Natural killer cell (primary cell): ENCODE data around the gene NIBAN1. TPM values are rescaled to one million over a fixed set of nuclear protein-coding genes. Genes with fewer than 3 reads are reported as not detected.

ENCODE experiments used
- ATAC-seq, 3 donors: fragments of 150-1000 bp in 2 of 3; fragments of 200-7000 bp in 1 of 3; cut with Tn5 transposase; 1 replicate in 1 of 3; 2 replicates in 2 of 3; pipeline ENCODE4 v1.10.0; 2021; ENCODE audit warnings: mild to moderate bottlenecking in 2 of 3, moderate library complexity in 2 of 3
- DNase-seq, 2 donors: peaks; one replicate each; pipeline versions ENCODE4 v3.0.0 to v3.0.0-alpha.2; 2013 to 2021; ENCODE audit warnings: mixed read lengths in 1 of 2
- H3K27ac ChIP-seq: one replicate; pipeline ENCODE4 v1.5.1; 2013; ENCODE audit warnings: mild to moderate bottlenecking, low read length
- H3K27me3 ChIP-seq: one replicate; pipeline ENCODE4 v1.6.1; 2013; ENCODE audit warnings: low read length; ENCODE audit not compliant: control insufficient read depth, insufficient read depth
- H3K36me3 ChIP-seq: one replicate; pipeline ENCODE4 v1.6.1; 2013; ENCODE audit warnings: low read length; ENCODE audit not compliant: control insufficient read depth, insufficient read depth
- H3K4me1 ChIP-seq: one replicate; pipeline ENCODE4 v1.6.1; 2013; ENCODE audit warnings: low read length; ENCODE audit not compliant: control insufficient read depth, insufficient read depth
- H3K4me3 ChIP-seq: one replicate; pipeline ENCODE4 v1.5.1; 2013; ENCODE audit warnings: low read length
- H3K9me3 ChIP-seq: one replicate; pipeline ENCODE4 v1.6.1; 2013; ENCODE audit warnings: low read length; ENCODE audit not compliant: control insufficient read depth, insufficient read depth
- H3K27ac Mint-ChIP-seq, 2 donors: one replicate each; pipeline ENCODE4 v1.8.0; 2022; ENCODE audit warnings: mild to moderate bottlenecking in 2 of 2, mixed read lengths in 2 of 2, moderate library complexity in 1 of 2
- H3K27me3 Mint-ChIP-seq, 2 donors: one replicate each; pipeline ENCODE4 v1.8.0; 2022; ENCODE audit warnings: low read depth in 2 of 2, mixed read lengths in 2 of 2
- H3K36me3 Mint-ChIP-seq: one replicate; pipeline ENCODE4 v1.8.0; 2022; ENCODE audit warnings: mixed read lengths
- H3K4me1 Mint-ChIP-seq, 2 donors: one replicate each; pipeline ENCODE4 v1.8.0; 2022; ENCODE audit warnings: mixed read lengths in 2 of 2
- H3K4me3 Mint-ChIP-seq: one replicate; pipeline ENCODE4 v1.8.0; 2022; ENCODE audit warnings: mild to moderate bottlenecking, moderate library complexity, mixed read lengths
- H3K9me3 Mint-ChIP-seq, 2 donors: one replicate each; pipeline ENCODE4 v1.8.0; 2022; ENCODE audit warnings: mixed read lengths in 2 of 2
- WGBS: methylation state at CpG from one replicate; pipeline ENCODE4 v1.1.7; 2013; ENCODE audit warnings: missing lambda C conversion rate; ENCODE audit not compliant: insufficient coverage; 5-methylcytosine and 5-hydroxymethylcytosine counted together
- intact Hi-C: fragments of 100-400 bp; cut with micrococcal nuclease; formaldehyde crosslinking; loops from one replicate; pipeline ENCODE4 v1.14.2; 2022
- total RNA-seq, 4 donors: library from RNA; stranded (reverse); fragments of 120-200 nt in 1 of 4; gene quantifications; one replicate each; pipeline versions ENCODE4 v1.2.3 to v1.2.4, GENCODE V29; 2013 to 2022
- TF ChIP-seq, protein P1 (sequence below): fragments of 200-600 bp; IDR thresholded peaks from one replicate; pipeline ENCODE4 v1.8.0; 2022; ENCODE audit warnings: antibody characterized with exemption

NIBAN1 gene
- total RNA-seq, 3 donors from 2014 or later (not counting 1 experiment from before 2014, with no cell fraction given), result 30.9 to 54.1 (median 31.0) TPM

DNA sequence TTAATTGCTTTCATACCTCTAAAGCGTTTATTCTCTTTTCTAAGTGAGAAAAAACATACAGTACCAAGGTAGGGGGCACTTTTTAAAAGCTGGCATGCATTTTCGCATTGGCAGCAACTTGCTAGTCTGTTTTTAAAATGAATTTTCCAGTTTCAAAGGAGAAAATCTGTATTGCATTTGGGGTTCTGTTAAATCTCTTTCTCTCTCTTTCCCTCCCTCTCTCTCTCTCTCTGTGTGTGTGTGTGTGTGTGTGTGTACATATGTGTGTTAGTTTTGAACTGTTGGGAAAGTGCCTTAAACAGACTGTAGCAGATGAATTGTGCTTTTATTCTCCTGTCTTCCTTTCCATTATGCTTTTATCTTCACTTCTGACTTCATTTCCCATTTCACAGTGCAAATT is 7.3 kb downstream of the NIBAN1 start:
- peak overlapping the region in 1 of 2 donors; percentile 56 for H3K27ac Mint-ChIP-seq
- H3K27ac ChIP-seq, result no peak overlapping the region
- DNase-seq, result no peak

GRCh38 chr1:184965944-184966860 is 8.1 kb downstream of the NIBAN1 start:
- Histone ChIP-seq H3K9me3 (no peaks in the 10 kb centered on the region), H3K27me3 (no peaks in the 10 kb centered on the region), H3K36me3 (no peaks in the 10 kb centered on the region), H3K27ac (no peak overlapping the region), H3K4me1 (peaks cover 7% of the 10 kb centered on the region), H3K4me3 (no peak overlapping the region)
- intact Hi-C loops, result no loop called here
- no peak for DNase-seq
- TF ChIP-seq, protein P1, sequence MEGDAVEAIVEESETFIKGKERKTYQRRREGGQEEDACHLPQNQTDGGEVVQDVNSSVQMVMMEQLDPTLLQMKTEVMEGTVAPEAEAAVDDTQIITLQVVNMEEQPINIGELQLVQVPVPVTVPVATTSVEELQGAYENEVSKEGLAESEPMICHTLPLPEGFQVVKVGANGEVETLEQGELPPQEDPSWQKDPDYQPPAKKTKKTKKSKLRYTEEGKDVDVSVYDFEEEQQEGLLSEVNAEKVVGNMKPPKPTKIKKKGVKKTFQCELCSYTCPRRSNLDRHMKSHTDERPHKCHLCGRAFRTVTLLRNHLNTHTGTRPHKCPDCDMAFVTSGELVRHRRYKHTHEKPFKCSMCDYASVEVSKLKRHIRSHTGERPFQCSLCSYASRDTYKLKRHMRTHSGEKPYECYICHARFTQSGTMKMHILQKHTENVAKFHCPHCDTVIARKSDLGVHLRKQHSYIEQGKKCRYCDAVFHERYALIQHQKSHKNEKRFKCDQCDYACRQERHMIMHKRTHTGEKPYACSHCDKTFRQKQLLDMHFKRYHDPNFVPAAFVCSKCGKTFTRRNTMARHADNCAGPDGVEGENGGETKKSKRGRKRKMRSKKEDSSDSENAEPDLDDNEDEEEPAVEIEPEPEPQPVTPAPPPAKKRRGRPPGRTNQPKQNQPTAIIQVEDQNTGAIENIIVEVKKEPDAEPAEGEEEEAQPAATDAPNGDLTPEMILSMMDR, result no peak
- ATAC-seq, result no peak
- H3K9me3 Mint-ChIP-seq, result no peaks in the 10 kb centered on the region
- H3K4me3 Mint-ChIP-seq, result no peak overlapping the region
- H3K27me3 Mint-ChIP-seq, result no peaks in the 10 kb centered on the region
- WGBS, result 95% methylated on average over 3 of the region's 4 CpGs
- H3K4me1 Mint-ChIP-seq, result peaks cover 5 to 30% of the 10 kb centered on the region in 2 donors
- no peak overlapping the region for H3K27ac Mint-ChIP-seq
- H3K36me3 Mint-ChIP-seq, result no peaks in the 10 kb centered on the region

More for the DNA sequence above, 7.3 kb downstream of the NIBAN1 start:
- Mint-ChIP-seq H3K4me1 (peaks cover 5 to 31% of the 10 kb centered on the region in 2 donors), H3K4me3 (no peak overlapping the region), H3K9me3 (no peaks in the 10 kb centered on the region), H3K36me3 (no peaks in the 10 kb centered on the region), H3K27me3 (no peaks in the 10 kb centered on the region)
- Histone ChIP-seq H3K4me1 (peaks cover 10% of the 10 kb centered on the region), H3K36me3 (no peaks in the 10 kb centered on the region), H3K9me3 (no peaks in the 10 kb centered on the region), H3K4me3 (no peak overlapping the region), H3K27me3 (no peaks in the 10 kb centered on the region)
- TF ChIP-seq, protein P1, result no peak
- ATAC-seq, result no peak
- intact Hi-C loops, result no loop called here
- WGBS, result 100% methylated on average over 2 of the region's 2 CpGs

- H3K27ac Mint-ChIP-seq, result no peak overlapping the region
- DNase-seq, result no peak
Measured at GRCh38 chr1:184965439-184965838, 8.9 kb downstream of the NIBAN1 start.

More at GRCh38 chr1:184965439-184965838, 8.9 kb downstream of the NIBAN1 start:
- Histone ChIP-seq H3K4me1 (peaks cover under 1% of the 10 kb centered on the region), H3K27ac (no peak overlapping the region), H3K36me3 (no peaks in the 10 kb centered on the region), H3K4me3 (no peak overlapping the region), H3K27me3 (no peaks in the 10 kb centered on the region), H3K9me3 (no peaks in the 10 kb centered on the region)
- Mint-ChIP-seq H3K27me3 (no peaks in the 10 kb centered on the region), H3K36me3 (no peaks in the 10 kb centered on the region), H3K4me1 (peaks cover 4 to 23% of the 10 kb centered on the region in 2 donors), H3K4me3 (no peak overlapping the region), H3K9me3 (no peaks in the 10 kb centered on the region)
- TF ChIP-seq, protein P1, result no peak
- no peak for ATAC-seq
- intact Hi-C loops, result no loop called here
- WGBS, result 95% methylated on average over 8 of the region's 8 CpGs
